Keratinocyte (primary cell): Measurements from ENCODE around the gene TET2.

Experiments
- EZH2 ChIP-seq: IDR thresholded peaks from one replicate; pipeline ENCODE4 v1.6.1; 2012; ENCODE audit warnings: inconsistent platforms, mild to moderate bottlenecking, low read length, moderate library complexity
- TF ChIP-seq, protein P1 (sequence below), 3 experiments: IDR thresholded peaks in 1 of 3; conservative IDR thresholded peaks in 1 of 3; optimal IDR thresholded peaks in 1 of 3; 2 replicates in 2 of 3; 3 replicates in 1 of 3; pipeline versions ENCODE3 to v1.5.1; 2011; ENCODE audit warnings: low read length in 3 of 3, mild to moderate bottlenecking in 3 of 3, moderate library complexity in 2 of 3, control low read depth in 1 of 3, inconsistent platforms in 1 of 3; ENCODE audit not compliant: insufficient read depth in 2 of 3; ENCODE audit errors: extremely low read depth in 1 of 3

DNA sequence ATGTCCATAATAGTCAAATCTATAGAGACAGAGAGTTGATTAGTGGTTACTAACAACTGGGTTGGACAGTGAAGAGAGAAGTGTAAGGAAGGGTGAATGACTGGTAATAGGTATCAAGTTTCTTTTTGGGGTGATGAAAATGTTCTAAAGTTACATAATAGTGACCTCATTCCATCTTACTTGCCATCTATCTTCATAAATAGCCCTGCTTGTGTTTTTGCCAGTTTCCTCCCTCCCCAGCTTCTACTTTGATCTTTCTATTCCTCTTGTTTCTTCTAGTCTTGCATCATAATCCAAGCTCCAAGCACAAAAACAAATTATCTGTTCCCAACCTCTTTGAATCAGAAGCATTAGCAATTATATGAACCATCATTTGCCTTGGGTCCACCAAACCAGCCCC lies 40.2 kb upstream of the TET2 start:
- TF ChIP-seq, protein P1, sequence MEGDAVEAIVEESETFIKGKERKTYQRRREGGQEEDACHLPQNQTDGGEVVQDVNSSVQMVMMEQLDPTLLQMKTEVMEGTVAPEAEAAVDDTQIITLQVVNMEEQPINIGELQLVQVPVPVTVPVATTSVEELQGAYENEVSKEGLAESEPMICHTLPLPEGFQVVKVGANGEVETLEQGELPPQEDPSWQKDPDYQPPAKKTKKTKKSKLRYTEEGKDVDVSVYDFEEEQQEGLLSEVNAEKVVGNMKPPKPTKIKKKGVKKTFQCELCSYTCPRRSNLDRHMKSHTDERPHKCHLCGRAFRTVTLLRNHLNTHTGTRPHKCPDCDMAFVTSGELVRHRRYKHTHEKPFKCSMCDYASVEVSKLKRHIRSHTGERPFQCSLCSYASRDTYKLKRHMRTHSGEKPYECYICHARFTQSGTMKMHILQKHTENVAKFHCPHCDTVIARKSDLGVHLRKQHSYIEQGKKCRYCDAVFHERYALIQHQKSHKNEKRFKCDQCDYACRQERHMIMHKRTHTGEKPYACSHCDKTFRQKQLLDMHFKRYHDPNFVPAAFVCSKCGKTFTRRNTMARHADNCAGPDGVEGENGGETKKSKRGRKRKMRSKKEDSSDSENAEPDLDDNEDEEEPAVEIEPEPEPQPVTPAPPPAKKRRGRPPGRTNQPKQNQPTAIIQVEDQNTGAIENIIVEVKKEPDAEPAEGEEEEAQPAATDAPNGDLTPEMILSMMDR (optimal IDR thresholded peaks at IDR 0.05 in 1 of 3, IDR thresholded peaks at IDR 0.05 in 1 of 3, conservative IDR thresholded peaks at IDR 0.05 in 1 of 3; ENCODE audit: extremely low read depth in 1 of 3, insufficient read depth in 2 of 3, low read length in 3 of 3), result no peak
- TF ChIP-seq EZH2, result no peak
